ENCODE results near the gene TMEM218.

DNA sequence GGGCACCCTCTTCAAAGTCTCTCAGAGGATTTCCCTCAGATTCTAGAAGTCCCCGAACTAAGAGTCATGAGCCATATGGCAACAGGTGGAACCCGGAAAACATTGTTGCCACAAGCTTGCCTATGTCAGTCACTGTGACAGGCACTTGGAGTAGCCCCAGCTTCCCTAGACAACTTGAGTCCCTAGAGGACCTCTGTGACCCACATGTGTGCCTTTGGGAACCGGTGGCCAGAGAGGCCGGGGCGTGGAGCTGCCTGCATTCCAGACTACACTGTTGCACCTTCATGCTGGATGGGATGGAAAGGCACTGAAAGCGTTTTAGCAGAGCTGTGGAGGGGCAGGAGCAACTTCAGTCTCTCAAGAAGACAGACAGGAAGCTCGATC is 36.2 kb downstream of the TMEM218 start:
- TF ChIP-seq SNAI2 (CRISPR knock-in tag; IDR thresholded peaks at IDR 0.05) = no peak
- TF ChIP-seq, protein P1, sequence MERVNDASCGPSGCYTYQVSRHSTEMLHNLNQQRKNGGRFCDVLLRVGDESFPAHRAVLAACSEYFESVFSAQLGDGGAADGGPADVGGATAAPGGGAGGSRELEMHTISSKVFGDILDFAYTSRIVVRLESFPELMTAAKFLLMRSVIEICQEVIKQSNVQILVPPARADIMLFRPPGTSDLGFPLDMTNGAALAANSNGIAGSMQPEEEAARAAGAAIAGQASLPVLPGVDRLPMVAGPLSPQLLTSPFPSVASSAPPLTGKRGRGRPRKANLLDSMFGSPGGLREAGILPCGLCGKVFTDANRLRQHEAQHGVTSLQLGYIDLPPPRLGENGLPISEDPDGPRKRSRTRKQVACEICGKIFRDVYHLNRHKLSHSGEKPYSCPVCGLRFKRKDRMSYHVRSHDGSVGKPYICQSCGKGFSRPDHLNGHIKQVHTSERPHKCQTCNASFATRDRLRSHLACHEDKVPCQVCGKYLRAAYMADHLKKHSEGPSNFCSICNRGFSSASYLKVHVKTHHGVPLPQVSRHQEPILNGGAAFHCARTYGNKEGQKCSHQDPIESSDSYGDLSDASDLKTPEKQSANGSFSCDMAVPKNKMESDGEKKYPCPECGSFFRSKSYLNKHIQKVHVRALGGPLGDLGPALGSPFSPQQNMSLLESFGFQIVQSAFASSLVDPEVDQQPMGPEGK (CRISPR knock-in tag; IDR thresholded peaks at IDR 0.05; ENCODE audit: borderline replicate concordance) = no peak
- no peak for TF ChIP-seq GLIS3 (CRISPR knock-in tag; IDR thresholded peaks at IDR 0.05)
- no peak for TF ChIP-seq ZNF565 (CRISPR knock-in tag; conservative IDR thresholded peaks at IDR 0.05; ENCODE audit: low read depth)
- TF ChIP-seq, protein P2, sequence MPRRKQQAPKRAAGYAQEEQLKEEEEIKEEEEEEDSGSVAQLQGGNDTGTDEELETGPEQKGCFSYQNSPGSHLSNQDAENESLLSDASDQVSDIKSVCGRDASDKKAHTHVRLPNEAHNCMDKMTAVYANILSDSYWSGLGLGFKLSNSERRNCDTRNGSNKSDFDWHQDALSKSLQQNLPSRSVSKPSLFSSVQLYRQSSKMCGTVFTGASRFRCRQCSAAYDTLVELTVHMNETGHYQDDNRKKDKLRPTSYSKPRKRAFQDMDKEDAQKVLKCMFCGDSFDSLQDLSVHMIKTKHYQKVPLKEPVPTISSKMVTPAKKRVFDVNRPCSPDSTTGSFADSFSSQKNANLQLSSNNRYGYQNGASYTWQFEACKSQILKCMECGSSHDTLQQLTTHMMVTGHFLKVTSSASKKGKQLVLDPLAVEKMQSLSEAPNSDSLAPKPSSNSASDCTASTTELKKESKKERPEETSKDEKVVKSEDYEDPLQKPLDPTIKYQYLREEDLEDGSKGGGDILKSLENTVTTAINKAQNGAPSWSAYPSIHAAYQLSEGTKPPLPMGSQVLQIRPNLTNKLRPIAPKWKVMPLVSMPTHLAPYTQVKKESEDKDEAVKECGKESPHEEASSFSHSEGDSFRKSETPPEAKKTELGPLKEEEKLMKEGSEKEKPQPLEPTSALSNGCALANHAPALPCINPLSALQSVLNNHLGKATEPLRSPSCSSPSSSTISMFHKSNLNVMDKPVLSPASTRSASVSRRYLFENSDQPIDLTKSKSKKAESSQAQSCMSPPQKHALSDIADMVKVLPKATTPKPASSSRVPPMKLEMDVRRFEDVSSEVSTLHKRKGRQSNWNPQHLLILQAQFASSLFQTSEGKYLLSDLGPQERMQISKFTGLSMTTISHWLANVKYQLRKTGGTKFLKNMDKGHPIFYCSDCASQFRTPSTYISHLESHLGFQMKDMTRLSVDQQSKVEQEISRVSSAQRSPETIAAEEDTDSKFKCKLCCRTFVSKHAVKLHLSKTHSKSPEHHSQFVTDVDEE (CRISPR knock-in tag; IDR thresholded peaks at IDR 0.05) = no peak
- no peak for TF ChIP-seq OSR1 (CRISPR knock-in tag; IDR thresholded peaks at IDR 0.05)

Data from SK-N-SH treated with all-trans-retinoic acid at 6 μM for 48 hours (cell line).